Smooth muscle cell of bladder (primary cell): ENCODE measurements around the gene C19orf47. TPM values are rescaled to one million over a fixed set of nuclear protein-coding genes. Genes with fewer than 3 reads are reported as not detected.

Experiments
- total RNA-seq: library from RNA; depleted of rRNA; stranded (reverse); fragments of >200 nt; gene quantifications from 2 replicates; pipeline ENCODE4 v1.2.3, GENCODE V29; 2014

The C19orf47 gene
- 3.6 and 4.8 TPM in 2 replicates for total RNA-seq

GRCh38 chr19:40348125-40348913 is at the start of gene C19orf47, which contains the start of gene PLD3:
C19orf47 (minus strand) TSS chr19:40348397; CDS start chr19:40341857, 6,540 bp downstream.
PLD3 (plus strand) TSS chr19:40348695; CDS start chr19:40366484, 17,789 bp downstream.

GRCh38 chr19:40390084-40390742 is 42.0 kb upstream of the C19orf47 start, which contains the start of gene HIPK4:
HIPK4 (minus strand) TSS chr19:40390181; CDS start chr19:40389902, 279 bp downstream.

GRCh38 chr19:40284501-40285352 is 63.5 kb downstream of the C19orf47 start, which contains the start of gene AKT2:
AKT2 (minus strand) TSS chr19:40285345; CDS start chr19:40265267, 20,078 bp downstream.

Other genes with a start within 250 kb of the C19orf47 start
- 5.0 and 7.6 TPM in 2 replicates for gene MAP3K10, start 157.0 kb downstream of the C19orf47 start, total RNA-seq
- gene TTC9B, start 130.0 kb downstream of the C19orf47 start, total RNA-seq: not detected in 2 replicates
- 0.14 and 0.28 TPM in 2 replicates for gene CCNP, start 121.7 kb downstream of the C19orf47 start, total RNA-seq
- gene AKT2, start 63.1 kb downstream of the C19orf47 start, total RNA-seq: 63.0 and 79.1 TPM in 2 replicates
- gene PLD3, start 298 bp upstream of the C19orf47 start, total RNA-seq: 147 and 199 TPM in 2 replicates
- gene HIPK4, start 41.8 kb upstream of the C19orf47 start, total RNA-seq: 0.14 and 0.18 TPM in 2 replicates
- 1.3 and 1.6 TPM in 2 replicates for gene PRX, start 65.0 kb upstream of the C19orf47 start, total RNA-seq
- 11.1 and 19.3 TPM in 2 replicates for gene SERTAD1, start 77.6 kb upstream of the C19orf47 start, total RNA-seq
- gene SERTAD3, start 95.9 kb upstream of the C19orf47 start, total RNA-seq: 17.5 and 18.9 TPM in 2 replicates
- gene BLVRB, start 117.3 kb upstream of the C19orf47 start, total RNA-seq: 104 and 118 TPM in 2 replicates
- gene SPTBN4, start 118.6 kb upstream of the C19orf47 start, total RNA-seq: 1.6 and 1.8 TPM in 2 replicates
- 13.5 and 17.2 TPM in 2 replicates for gene SHKBP1, start 228.5 kb upstream of the C19orf47 start, total RNA-seq